ENCODE measurements around the gene KLF7.

DNA sequence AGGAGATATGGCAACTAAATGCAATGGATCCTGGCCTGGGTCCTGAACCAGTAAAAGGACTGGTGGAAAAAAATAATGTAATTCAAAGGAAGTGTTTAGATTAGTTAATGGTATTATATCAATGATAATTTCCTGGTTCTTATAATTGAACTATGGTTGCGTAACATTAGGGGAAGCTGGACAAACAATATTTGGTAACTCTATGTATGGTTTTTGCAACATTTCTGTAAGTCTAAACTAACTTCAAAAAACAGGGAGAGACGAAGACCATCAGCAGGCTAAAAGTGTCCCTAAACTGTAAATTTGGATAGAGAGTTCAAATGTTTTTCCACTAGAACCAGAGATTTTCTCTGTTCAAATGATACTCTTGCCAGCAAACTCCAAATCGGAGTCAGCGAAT, 36.9 kb downstream of the KLF7 start:
- TF ChIP-seq, protein P1, sequence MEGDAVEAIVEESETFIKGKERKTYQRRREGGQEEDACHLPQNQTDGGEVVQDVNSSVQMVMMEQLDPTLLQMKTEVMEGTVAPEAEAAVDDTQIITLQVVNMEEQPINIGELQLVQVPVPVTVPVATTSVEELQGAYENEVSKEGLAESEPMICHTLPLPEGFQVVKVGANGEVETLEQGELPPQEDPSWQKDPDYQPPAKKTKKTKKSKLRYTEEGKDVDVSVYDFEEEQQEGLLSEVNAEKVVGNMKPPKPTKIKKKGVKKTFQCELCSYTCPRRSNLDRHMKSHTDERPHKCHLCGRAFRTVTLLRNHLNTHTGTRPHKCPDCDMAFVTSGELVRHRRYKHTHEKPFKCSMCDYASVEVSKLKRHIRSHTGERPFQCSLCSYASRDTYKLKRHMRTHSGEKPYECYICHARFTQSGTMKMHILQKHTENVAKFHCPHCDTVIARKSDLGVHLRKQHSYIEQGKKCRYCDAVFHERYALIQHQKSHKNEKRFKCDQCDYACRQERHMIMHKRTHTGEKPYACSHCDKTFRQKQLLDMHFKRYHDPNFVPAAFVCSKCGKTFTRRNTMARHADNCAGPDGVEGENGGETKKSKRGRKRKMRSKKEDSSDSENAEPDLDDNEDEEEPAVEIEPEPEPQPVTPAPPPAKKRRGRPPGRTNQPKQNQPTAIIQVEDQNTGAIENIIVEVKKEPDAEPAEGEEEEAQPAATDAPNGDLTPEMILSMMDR (IDR thresholded peaks at IDR 0.05) = no peak
- TF ChIP-seq EZH2 (IDR thresholded peaks at IDR 0.05) (no peak), EZH2phosphoT487 (IDR thresholded peaks at IDR 0.05) (no peak)

Measured in neural progenitor cell (in vitro differentiated cells).